Osteocyte (in vitro differentiated cells): ENCODE results near the gene AREL1. TPM values are rescaled to one million over a fixed set of nuclear protein-coding genes. Genes with fewer than 3 reads are reported as not detected.

Experiments used
- DNase-seq: peaks from one replicate; pipeline ENCODE4 v3.0.0; 2021; ENCODE audit warnings: mixed read lengths; ENCODE audit not compliant: unreplicated experiment; ENCODE audit errors: extremely low spot score
- H3K27ac Mint-ChIP-seq: one replicate; pipeline ENCODE4 v1.8.0; 2021; ENCODE audit warnings: mild to moderate bottlenecking, mixed read lengths; ENCODE audit not compliant: unreplicated experiment
- H3K27me3 Mint-ChIP-seq: one replicate; pipeline ENCODE4 v1.8.0; 2021; ENCODE audit warnings: mixed read lengths; ENCODE audit not compliant: unreplicated experiment
- H3K36me3 Mint-ChIP-seq: one replicate; pipeline ENCODE4 v1.8.0; 2021; ENCODE audit warnings: mixed read lengths; ENCODE audit not compliant: unreplicated experiment
- H3K4me1 Mint-ChIP-seq: one replicate; pipeline ENCODE4 v1.8.0; 2021; ENCODE audit warnings: mixed read lengths; ENCODE audit not compliant: unreplicated experiment
- H3K4me3 Mint-ChIP-seq: one replicate; pipeline ENCODE4 v1.8.0; 2021; ENCODE audit warnings: mild to moderate bottlenecking, moderate library complexity, mixed read lengths; ENCODE audit not compliant: unreplicated experiment
- H3K9me3 Mint-ChIP-seq: one replicate; pipeline ENCODE4 v1.8.0; 2021; ENCODE audit warnings: mixed read lengths; ENCODE audit not compliant: unreplicated experiment
- total RNA-seq: library from RNA; stranded (reverse); gene quantifications from 2 replicates; pipeline ENCODE4 v1.2.1, GENCODE V29; 2021
- TF ChIP-seq, protein P1 (sequence below): fragments of 200-600 bp; sonication (generic); IDR thresholded peaks from 2 replicates; pipeline ENCODE4 v1.5.0; 2021; ENCODE audit warnings: antibody characterized with exemption, mild to moderate bottlenecking, moderate library complexity

AREL1 gene
- total RNA-seq, 1 donor from 2014 or later = 45.6 TPM

- peaks cover 3% of the 10 kb centered on the region for H3K36me3 Mint-ChIP-seq
- H3K4me3 Mint-ChIP-seq = peak overlapping the region; percentile 32
- H3K9me3 Mint-ChIP-seq = no peaks in the 10 kb centered on the region
- no peak for DNase-seq
- TF ChIP-seq, protein P1, sequence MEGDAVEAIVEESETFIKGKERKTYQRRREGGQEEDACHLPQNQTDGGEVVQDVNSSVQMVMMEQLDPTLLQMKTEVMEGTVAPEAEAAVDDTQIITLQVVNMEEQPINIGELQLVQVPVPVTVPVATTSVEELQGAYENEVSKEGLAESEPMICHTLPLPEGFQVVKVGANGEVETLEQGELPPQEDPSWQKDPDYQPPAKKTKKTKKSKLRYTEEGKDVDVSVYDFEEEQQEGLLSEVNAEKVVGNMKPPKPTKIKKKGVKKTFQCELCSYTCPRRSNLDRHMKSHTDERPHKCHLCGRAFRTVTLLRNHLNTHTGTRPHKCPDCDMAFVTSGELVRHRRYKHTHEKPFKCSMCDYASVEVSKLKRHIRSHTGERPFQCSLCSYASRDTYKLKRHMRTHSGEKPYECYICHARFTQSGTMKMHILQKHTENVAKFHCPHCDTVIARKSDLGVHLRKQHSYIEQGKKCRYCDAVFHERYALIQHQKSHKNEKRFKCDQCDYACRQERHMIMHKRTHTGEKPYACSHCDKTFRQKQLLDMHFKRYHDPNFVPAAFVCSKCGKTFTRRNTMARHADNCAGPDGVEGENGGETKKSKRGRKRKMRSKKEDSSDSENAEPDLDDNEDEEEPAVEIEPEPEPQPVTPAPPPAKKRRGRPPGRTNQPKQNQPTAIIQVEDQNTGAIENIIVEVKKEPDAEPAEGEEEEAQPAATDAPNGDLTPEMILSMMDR = no peak
- H3K27me3 Mint-ChIP-seq = no peaks in the 10 kb centered on the region
- peaks cover 41% of the 10 kb centered on the region for H3K4me1 Mint-ChIP-seq
- H3K27ac Mint-ChIP-seq = no peak overlapping the region
Observed at GRCh38 chr14:74710480-74710879, 2.4 kb downstream of the AREL1 start.

- Mint-ChIP-seq H3K27me3 (no peaks in the 10 kb centered on the region), H3K4me1 (peaks cover 35% of the 10 kb centered on the region), H3K36me3 (peaks cover 10% of the 10 kb centered on the region), H3K27ac (peak overlapping the region; percentile 28), H3K4me3 (no peak overlapping the region), H3K9me3 (no peaks in the 10 kb centered on the region)
- TF ChIP-seq, protein P1 = no peak
- DNase-seq = no peak
Observed at GRCh38 chr14:74705613-74706500, 7.0 kb downstream of the AREL1 start.

- no peaks in the 10 kb centered on the region for H3K9me3 Mint-ChIP-seq
- no peaks in the 10 kb centered on the region for H3K27me3 Mint-ChIP-seq
- peaks cover 10% of the 10 kb centered on the region for H3K36me3 Mint-ChIP-seq
- peak overlapping the region; percentile 44 for H3K27ac Mint-ChIP-seq
- TF ChIP-seq, protein P1 = no peak
- H3K4me3 Mint-ChIP-seq = no peak overlapping the region
- no peak for DNase-seq
- peaks cover 26% of the 10 kb centered on the region for H3K4me1 Mint-ChIP-seq
Observed at GRCh38 chr14:74704656-74705055, 8.2 kb downstream of the AREL1 start.

- TF ChIP-seq, protein P1 = no peak
- Mint-ChIP-seq H3K27ac (no peak overlapping the region), H3K36me3 (peaks cover 12% of the 10 kb centered on the region), H3K4me1 (peaks cover 22% of the 10 kb centered on the region), H3K27me3 (no peaks in the 10 kb centered on the region), H3K4me3 (no peak overlapping the region), H3K9me3 (no peaks in the 10 kb centered on the region)
- DNase-seq = no peak
Observed at GRCh38 chr14:74703043-74703442, 9.8 kb downstream of the AREL1 start.

- Mint-ChIP-seq H3K9me3 (no peaks in the 10 kb centered on the region), H3K27me3 (no peaks in the 10 kb centered on the region), H3K36me3 (peaks cover 14% of the 10 kb centered on the region), H3K4me1 (peaks cover 22% of the 10 kb centered on the region), H3K27ac (no peak overlapping the region), H3K4me3 (no peak overlapping the region)
- TF ChIP-seq, protein P1 = no peak
- no peak for DNase-seq
Observed at GRCh38 chr14:74702293-74702692, 10.6 kb downstream of the AREL1 start.
